Raji (cell line): ENCODE results near the gene CMTM7.

Source experiments
- POLR2A ChIP-seq: IDR thresholded peaks from 2 replicates; pipeline ENCODE4 v1.6.1; 2011; ENCODE audit warnings: low read depth, low read length, control low read depth; ENCODE audit not compliant: insufficient read depth

CMTM7 gene

GRCh38 chr3:32435911-32436815, 44.5 kb downstream of the CMTM7 start:
- TF ChIP-seq POLR2A = no peak

- no peak for TF ChIP-seq POLR2A
Observed at GRCh38 chr3:32436816-32437189, 45.1 kb downstream of the CMTM7 start.

- TF ChIP-seq POLR2A = no peak
Observed at GRCh38 chr3:32437896-32438295, 46.2 kb downstream of the CMTM7 start.

GRCh38 chr3:32438596-32439344, 47.1 kb downstream of the CMTM7 start:
- no peak for TF ChIP-seq POLR2A

- no peak for TF ChIP-seq POLR2A
Observed at GRCh38 chr3:32440611-32441350, 49.1 kb downstream of the CMTM7 start.

- TF ChIP-seq POLR2A = no peak
Observed at GRCh38 chr3:32442766-32443165, 51.1 kb downstream of the CMTM7 start.

- TF ChIP-seq POLR2A = no peak
Observed at GRCh38 chr3:32443478-32443877, 51.8 kb downstream of the CMTM7 start.

GRCh38 chr3:32447865-32448400, 56.3 kb downstream of the CMTM7 start:
- TF ChIP-seq POLR2A = no peak

- no peak for TF ChIP-seq POLR2A
Observed at GRCh38 chr3:32448686-32449474, 57.2 kb downstream of the CMTM7 start.

GRCh38 chr3:32449691-32450090, 58.0 kb downstream of the CMTM7 start:
- TF ChIP-seq POLR2A = no peak

- TF ChIP-seq POLR2A = no peak
Observed at GRCh38 chr3:32450426-32450825, 58.8 kb downstream of the CMTM7 start.

- TF ChIP-seq POLR2A = no peak
Observed at GRCh38 chr3:32450992-32451659, 59.5 kb downstream of the CMTM7 start.

GRCh38 chr3:32452009-32452408, 60.4 kb downstream of the CMTM7 start:
- TF ChIP-seq POLR2A = no peak

- TF ChIP-seq POLR2A = no peak
Observed at GRCh38 chr3:32453346-32453745, 61.7 kb downstream of the CMTM7 start.
